CD4-positive, alpha-beta T cell treated with Interleukin-6 at 100 ng/mL for 8 hours (primary cell): ENCODE data around the gene ENDOG.
"Not testable (repeated sequence)": the region's sequence is repeated elsewhere in the genome, so short reads cannot be mapped to it uniquely, and the experiment has no call there.

Experiments
- DNase-seq: peaks from one replicate; pipeline ENCODE4 v3.0.0-alpha.2; 2020; ENCODE audit warnings: mixed read lengths, low spot score

ENDOG gene

GRCh38 chr9:128818099-128818838 lies at the start of gene ENDOG:
ENDOG (plus strand) TSS chr9:128818500; CDS start chr9:128818685, 185 bp downstream.
- peak; percentile 96 for DNase-seq

DNA sequence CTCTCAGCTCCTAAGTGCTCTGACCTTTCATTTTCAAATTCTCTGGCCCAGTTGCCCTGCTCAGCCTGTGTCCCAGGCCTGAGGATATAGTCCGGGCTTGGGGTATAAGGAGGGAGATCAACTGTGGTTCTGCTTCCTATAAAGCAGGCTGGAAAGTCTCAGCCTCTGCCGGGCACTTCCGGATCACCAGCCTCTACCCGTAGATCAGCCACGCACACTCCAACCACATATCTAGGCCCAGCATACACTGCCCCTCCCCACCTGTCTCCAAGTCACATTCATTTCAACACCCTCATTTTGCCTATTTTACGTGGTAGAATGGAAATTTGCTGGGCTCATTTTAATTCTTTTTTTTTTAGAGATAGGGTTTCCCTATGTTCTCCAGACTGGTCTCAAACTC lies 49.7 kb upstream of the ENDOG start:
- DNase-seq = no peak

DNA sequence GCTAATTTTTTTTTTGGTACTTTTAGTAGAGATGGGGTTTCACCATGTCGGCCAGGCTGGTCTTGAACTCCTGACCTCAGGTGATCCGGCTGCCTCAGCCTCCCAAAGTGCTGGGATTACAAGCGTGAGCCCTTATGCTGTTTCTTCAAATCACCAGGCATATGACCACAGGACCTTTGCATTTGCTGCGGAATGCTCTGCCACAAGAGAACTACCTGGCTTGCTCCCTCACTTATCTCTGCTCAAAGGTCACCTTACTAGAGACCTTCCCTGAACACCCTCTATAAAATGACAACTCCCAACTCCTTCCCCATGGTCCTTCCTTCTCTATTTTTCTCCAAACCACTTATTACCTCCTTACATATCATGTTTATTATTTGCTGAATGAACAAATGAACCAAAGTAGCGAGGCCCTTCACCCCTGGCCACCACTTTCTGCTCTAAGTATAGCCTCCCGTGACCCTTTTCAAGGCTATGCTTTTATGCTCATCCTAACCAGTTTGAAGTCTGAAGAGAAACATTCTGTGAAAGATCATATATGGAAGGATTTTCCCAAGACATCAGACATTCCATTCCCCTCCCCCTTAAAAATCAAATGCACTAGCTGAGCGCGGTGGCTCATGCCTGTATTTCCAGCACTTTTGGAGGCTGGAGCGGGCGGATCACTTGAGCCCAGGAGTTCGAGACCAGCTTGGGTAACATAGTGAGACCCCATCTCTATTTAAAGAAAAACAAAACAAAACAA lies 47.8 kb upstream of the ENDOG start:
- no peak for DNase-seq

DNA sequence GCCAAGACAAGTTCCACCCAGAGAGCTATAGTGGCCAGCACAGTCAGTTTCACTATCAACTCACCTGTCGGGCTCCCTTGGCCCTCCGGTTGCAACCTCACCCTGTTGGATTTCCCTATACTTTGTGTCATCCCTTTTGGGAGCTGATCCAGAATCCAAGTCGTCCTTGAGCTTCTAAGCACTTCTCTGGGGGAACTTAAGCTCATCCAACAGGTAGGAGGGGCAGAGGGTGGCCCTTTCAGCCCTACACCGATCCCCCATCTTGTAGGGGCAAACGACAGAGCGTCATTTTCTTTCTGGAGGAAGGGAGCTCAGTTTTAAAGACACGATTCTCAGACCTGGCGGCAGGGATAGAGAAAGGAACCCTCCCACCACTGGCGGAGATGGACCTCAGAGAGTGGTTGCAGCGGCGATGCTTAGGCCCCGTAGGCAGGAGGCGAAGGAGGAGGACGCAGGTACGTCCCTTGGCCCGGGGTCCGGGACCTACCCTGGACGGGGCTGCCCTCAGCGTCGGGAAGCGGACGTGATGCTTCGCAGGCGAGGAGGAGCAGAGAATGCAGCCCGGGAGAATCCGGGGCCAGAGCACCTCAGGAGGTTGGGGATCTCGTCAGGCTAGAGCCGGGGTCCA lies 47.1 kb upstream of the ENDOG start:
- DNase-seq = no peak

DNA sequence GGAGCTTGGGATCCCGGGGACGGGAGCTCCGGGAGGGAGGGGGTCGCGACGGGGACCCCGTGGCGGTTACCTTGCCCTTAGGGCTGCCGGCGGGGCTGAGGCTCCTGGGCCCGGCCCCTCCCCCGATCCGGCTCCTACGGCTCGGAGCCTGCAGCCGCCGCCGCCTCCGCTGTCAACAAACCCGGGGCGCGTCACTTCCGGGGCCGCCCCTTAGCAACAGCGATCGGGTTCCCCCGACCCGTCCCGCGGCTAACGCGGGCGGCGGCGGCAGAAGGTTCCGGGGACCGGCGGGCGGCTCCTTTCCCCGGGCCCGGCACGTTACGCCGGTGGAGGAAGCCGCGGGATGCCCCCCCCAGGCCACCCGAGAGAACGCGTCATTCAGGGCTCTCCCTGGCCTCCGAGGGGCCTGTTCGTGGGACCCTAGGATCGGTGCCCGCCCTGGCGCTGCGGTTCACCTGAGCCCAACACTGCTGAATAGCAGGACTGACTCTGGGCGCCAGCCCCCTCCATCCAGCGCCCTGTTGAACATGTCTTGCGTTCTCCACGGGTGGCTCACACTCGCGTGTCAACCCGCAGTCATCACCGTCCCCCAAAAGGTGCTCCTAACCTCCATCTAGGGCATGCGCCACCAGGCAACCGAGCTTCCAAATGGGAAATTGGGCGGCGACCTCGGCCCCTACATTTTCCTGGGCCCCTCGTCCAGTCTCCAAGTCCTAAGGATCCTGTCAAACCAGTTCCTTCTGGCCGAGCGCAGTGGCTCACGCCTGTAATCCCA lies 46.4 kb upstream of the ENDOG start, which contains the start of gene ZER1:
TSS of gene ZER1 (minus strand) at position 183 of the 775 bp plus-strand sequence. CDS start 16,362 bp downstream, outside the sequence.
- DNase-seq = peak; percentile 91

DNA sequence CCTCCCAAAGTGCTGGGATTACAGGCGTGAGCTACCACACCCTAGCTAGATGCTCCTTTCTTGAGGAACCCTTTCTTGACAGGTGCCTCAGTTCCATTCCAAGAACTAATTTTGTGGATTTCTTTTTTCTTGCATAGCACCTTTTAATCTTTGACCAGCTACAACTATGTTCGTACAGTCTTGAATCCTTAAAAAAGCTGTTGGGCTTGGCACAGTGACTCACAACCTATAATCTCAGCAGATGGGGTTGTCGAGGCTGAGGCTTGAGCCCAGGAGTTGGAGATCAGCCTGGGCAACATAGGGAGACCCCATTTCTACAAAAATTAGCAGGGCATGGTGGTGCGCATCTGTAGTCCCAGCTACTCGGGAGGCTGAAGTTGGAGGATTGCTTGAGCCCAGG lies 45.3 kb upstream of the ENDOG start:
- no peak for DNase-seq

DNA sequence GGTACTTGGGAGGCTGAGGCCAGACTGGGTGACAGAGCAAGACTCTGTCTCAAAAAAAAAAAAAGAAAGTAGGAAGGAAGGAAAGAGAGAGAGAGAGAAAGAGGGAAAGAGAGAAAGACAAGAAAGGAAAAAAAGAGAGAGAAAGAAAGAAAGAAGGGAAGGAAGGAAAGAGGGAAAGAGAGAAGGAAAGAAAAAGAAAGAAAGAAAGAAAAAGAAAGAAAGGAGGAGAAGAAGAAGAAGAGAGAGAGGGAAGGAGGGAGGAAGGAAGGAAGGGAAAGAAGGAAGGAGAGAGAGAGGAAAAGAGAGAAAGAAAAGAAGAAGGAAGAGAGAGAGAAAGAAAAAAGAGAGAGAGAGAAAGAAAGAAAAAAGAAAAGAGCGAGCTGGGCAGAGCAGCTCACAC lies 43.5 kb upstream of the ENDOG start:
- DNase-seq = no peak

- DNase-seq = not testable (repeated sequence)
These were observed 38.2 kb upstream of the ENDOG start for GRCh38 chr9:128780093-128780492.

DNA sequence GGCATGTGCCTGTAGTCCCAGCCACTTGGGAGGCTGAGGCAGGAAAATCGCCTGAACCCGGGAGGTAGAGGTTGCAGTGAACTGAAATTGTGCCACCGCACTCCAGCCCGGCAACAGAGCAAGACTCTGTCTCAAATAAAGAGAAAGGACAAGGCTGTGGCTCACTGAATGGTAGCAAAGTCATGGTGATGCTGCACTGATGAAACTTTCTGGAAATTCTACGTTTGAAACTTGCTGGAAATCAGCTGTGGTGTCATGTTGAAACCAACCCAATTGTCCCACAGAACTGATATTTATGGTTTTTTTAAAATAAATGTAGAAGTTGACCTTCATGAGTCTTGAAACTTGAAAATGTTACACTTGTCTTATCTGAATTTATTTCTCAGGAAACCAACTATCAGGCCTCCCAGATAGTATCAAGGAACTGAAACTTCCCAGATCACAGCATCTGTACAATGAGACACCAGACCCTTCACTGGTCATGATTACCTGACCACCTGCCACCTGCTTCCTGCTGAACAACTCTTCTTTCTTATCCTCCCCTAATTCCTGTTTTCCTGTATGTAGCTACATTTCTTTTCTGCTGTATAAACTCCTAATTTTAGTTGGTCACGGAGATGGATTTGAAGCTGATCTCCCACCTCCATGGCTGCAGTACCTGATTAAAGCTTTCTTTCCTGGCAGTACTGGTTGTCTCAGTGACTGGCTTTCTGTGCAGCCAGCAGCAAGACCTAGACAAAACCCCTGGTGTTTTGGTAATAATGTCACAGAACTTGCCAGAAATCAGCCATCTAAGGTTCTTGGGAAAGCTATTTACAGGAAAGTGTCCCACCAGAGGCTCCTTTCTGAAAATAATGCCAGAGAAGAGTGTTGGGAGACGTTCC lies 36.9 kb upstream of the ENDOG start:
- no peak for DNase-seq

GRCh38 chr9:128782669-128783068 lies 35.6 kb upstream of the ENDOG start:
- no peak for DNase-seq

GRCh38 chr9:128785427-128785826 lies 32.9 kb upstream of the ENDOG start:
- DNase-seq = no peak

DNA sequence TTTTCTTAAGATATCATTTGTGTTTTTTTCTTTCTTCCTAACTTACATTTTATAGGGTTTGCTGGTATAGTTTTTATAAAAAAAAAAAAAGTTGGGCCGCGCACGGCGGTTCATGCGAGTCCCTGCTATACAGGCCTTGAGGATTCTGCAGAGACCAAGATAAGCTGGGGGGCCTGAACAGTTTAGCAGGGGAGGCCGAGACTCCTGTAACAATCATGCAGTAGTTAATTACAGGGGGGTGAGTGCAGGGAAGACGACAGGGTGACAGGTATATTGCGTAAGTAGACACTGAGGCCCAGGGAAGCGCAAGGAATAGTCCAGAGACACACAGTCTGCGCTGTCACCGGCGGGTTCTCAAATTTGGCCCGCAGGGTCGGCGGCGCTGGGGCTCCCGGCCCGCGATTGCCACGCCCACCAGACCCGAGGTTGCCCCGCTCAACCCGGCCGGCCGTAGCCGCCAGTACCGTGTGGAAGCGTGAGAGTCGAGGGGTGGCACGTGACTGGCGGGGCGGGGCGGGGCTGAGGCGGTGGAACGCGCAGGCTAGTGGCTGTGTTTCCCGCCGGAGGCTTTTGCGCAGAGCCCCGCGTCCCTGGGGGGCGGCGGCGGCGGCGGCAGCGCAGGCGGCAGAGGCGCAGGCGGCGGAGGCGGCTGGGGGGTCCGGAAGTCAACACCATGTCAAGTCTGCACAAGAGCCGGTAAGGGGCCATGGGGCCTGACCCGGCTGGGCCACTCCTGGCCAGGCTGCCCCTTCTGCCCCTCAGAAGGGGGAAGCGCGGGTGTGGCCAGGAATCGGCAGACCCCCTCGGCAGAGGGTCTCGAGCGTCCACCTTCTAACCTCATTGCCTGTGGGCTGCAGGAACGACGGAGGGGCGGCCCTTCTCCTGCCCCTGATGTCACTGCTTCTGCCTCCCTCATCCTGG lies 31.4 kb upstream of the ENDOG start, which contains the start of gene TBC1D13:
TSS of gene TBC1D13 (plus strand) at position 573 of the 921 bp plus-strand sequence. CDS start at position 674, 101 bp downstream.
- peak; percentile 87 for DNase-seq

- DNase-seq = no peak
These were observed 30.6 kb upstream of the ENDOG start for GRCh38 chr9:128787659-128788058.

GRCh38 chr9:128788445-128788844 lies 29.9 kb upstream of the ENDOG start:
- DNase-seq = no peak

GRCh38 chr9:128790536-128790935 lies 27.8 kb upstream of the ENDOG start:
- no peak for DNase-seq

DNA sequence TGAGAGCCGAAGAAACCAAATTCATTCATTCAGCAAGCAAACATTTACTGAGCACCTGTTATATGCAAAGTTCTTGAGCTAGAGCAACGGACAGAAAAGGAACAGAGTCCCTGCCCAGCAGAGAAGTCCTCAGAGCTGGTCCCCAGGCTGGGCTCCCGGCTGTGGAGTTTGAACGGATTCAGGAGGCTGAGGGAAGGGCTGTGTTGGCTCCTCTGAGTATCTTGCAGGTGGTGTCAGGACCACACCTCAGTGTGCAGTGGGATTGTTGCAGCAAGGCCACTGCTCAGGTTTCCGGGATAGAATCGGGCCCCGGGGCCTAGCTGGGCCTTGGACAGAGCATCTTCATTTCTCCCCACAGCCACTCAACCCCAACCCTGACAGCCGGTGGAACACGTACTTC lies 26.2 kb upstream of the ENDOG start:
- no peak for DNase-seq

DNA sequence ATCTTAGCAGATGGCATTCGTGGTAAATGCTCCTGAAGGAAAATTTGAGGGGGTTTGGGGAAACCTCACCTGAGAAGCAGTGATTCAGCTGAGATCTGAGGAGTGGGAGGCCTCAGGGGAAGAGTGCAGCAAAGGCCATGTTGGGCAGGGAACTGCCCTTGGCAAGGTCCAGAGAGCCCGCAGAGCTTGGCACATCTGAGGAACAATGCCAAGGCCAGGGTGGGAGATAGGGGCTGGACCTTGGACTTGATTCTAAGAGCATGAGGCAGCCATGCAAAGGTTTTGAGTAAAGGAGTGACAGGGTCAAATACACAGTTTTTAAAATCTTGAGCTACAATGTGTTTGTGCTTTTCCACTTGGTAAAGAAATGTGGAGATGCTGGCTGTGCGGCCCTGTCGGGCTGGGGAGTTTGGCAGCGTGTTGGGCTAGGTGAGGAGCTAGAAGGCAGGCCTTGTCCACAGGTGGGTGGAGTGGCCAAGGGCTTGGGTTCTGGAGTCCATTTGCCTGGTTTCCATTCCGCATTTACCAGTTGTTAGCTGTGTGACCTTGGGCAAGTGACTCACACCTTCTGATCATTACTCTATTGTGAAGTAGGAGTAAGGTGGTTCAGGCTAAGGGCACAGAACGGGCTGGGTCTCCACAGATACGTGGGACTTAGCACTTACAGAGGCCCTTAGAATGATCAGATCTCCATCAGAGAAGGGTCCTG lies 25.2 kb upstream of the ENDOG start:
- no peak for DNase-seq

- not testable (repeated sequence) for DNase-seq
These were observed 23.3 kb upstream of the ENDOG start for GRCh38 chr9:128794961-128795360.

- no peak for DNase-seq
These were observed 19.4 kb upstream of the ENDOG start for GRCh38 chr9:128798896-128799295.
